8988T (cell line): ENCODE measurements around the gene TCP1.
"Not testable (repeated sequence)": the region's sequence is repeated elsewhere in the genome, so short reads cannot be mapped to it uniquely, and the experiment has no call there.

Experiments
- DNase-seq: peaks from one replicate; pipeline ENCODE4 v3.0.0; 2011

TCP1 gene

GRCh38 chr6:159789377-159790148 lies at the start of gene TCP1:
Gene TCP1 (minus strand): TSS chr6:159789602. CDS start chr6:159789468, 134 bp downstream.
- DNase-seq, result peak; percentile 87

GRCh38 chr6:159838020-159838744 lies 48.8 kb upstream of the TCP1 start:
- no peak for DNase-seq

GRCh38 chr6:159837511-159837910 lies 48.1 kb upstream of the TCP1 start:
- no peak for DNase-seq

GRCh38 chr6:159836718-159837490 lies 47.5 kb upstream of the TCP1 start:
- no peak for DNase-seq

GRCh38 chr6:159833997-159834603 lies 44.7 kb upstream of the TCP1 start:
- DNase-seq, result no peak

GRCh38 chr6:159833556-159833955 lies 44.2 kb upstream of the TCP1 start:
- no peak for DNase-seq

GRCh38 chr6:159832946-159833345 lies 43.5 kb upstream of the TCP1 start:
- DNase-seq, result no peak

GRCh38 chr6:159831373-159831679 lies 41.9 kb upstream of the TCP1 start:
- DNase-seq, result no peak

GRCh38 chr6:159830501-159831372 lies 41.3 kb upstream of the TCP1 start:
- no peak for DNase-seq

- no peak for DNase-seq
These were observed 40.1 kb upstream of the TCP1 start for GRCh38 chr6:159829526-159829925.

- no peak for DNase-seq
These were observed 38.7 kb upstream of the TCP1 start for GRCh38 chr6:159828074-159828473.

GRCh38 chr6:159826968-159827647 lies 37.7 kb upstream of the TCP1 start:
- DNase-seq, result no peak

- no peak for DNase-seq
These were observed 36.6 kb upstream of the TCP1 start for GRCh38 chr6:159826004-159826403.

GRCh38 chr6:159824690-159825089 lies 35.3 kb upstream of the TCP1 start:
- not testable (repeated sequence) for DNase-seq

- no peak for DNase-seq
These were observed 34.6 kb upstream of the TCP1 start for GRCh38 chr6:159823953-159824352.

- DNase-seq, result no peak
These were observed 32.3 kb upstream of the TCP1 start for GRCh38 chr6:159821726-159822125.

GRCh38 chr6:159821122-159821521 lies 31.7 kb upstream of the TCP1 start:
- DNase-seq, result no peak

- no peak for DNase-seq
These were observed 30.7 kb upstream of the TCP1 start for GRCh38 chr6:159819932-159820640.

- no peak for DNase-seq
These were observed 29.7 kb upstream of the TCP1 start for GRCh38 chr6:159819098-159819497.

- DNase-seq, result no peak
These were observed 28.7 kb upstream of the TCP1 start for GRCh38 chr6:159817951-159818739.
